Naive thymus-derived CD4-positive, alpha-beta T cell (primary cell): ENCODE measurements around the gene GLIS1. TPM values are rescaled to one million over a fixed set of nuclear protein-coding genes. Genes with fewer than 3 reads are reported as not detected.

Source experiments
- ATAC-seq: fragments of 150-1000 bp; cut with Tn5 transposase; 2 replicates; pipeline ENCODE4 v1.10.0; 2021; ENCODE audit warnings: mild to moderate bottlenecking, moderate library complexity
- CTCF ChIA-PET: fragments of 350-600 bp; sonication (Branson Sonifier 250); formaldehyde crosslinking; loops from one replicate; lab custom pipeline; 2021; ENCODE audit warnings: antibody characterized with exemption; lab: Charles Lee
- POLR2A ChIA-PET: fragments of 350-600 bp; sonication (Branson Sonifier 250); formaldehyde crosslinking; loops from one replicate; lab custom pipeline; 2021; ENCODE audit warnings: antibody characterized with exemption, inconsistent platforms; lab: Charles Lee
- DNase-seq, 9 donors: peaks; one replicate each; pipeline versions ENCODE4 v3.0.0 to v3.0.0-alpha.2; 2020 to 2022; ENCODE audit warnings: mixed read lengths in 1 of 9
- H3K27ac ChIP-seq: one replicate; pipeline ENCODE4 v1.7.0; 2013; ENCODE audit warnings: mild to moderate bottlenecking, low read depth, low read length, moderate library complexity
- H3K27me3 ChIP-seq, 2 donors: one replicate each; pipeline ENCODE4 v1.7.0; 2013; ENCODE audit warnings: low read length in 2 of 2, mild to moderate bottlenecking in 2 of 2, moderate library complexity in 2 of 2; ENCODE audit not compliant: control insufficient read depth in 2 of 2, insufficient read depth in 2 of 2
- H3K36me3 ChIP-seq, 3 experiments: 1 replicate in 2 of 3; 2 replicates in 1 of 3; pipeline ENCODE4 v1.7.0; 2013; ENCODE audit warnings: low read length in 3 of 3, mild to moderate bottlenecking in 3 of 3, moderate library complexity in 1 of 3; ENCODE audit not compliant: insufficient read depth in 3 of 3, control insufficient read depth in 2 of 3
- H3K4me1 ChIP-seq, 2 donors: one replicate each; pipeline ENCODE4 v1.7.0; 2013; ENCODE audit warnings: low read length in 2 of 2, mild to moderate bottlenecking in 2 of 2, moderate library complexity in 1 of 2; ENCODE audit not compliant: control insufficient read depth in 2 of 2, insufficient read depth in 2 of 2
- H3K4me3 ChIP-seq: 2 replicates; pipeline ENCODE4 v1.7.0; 2013; ENCODE audit warnings: mild to moderate bottlenecking, low read length
- H3K9me3 ChIP-seq, 3 experiments: 1 replicate in 2 of 3; 2 replicates in 1 of 3; pipeline ENCODE4 v1.7.0; 2013; ENCODE audit warnings: low read length in 3 of 3; ENCODE audit not compliant: control insufficient read depth in 2 of 3
- H3K27ac Mint-ChIP-seq, 9 donors: one replicate each; pipeline ENCODE4 v1.8.0; 2020 to 2022; ENCODE audit warnings: mixed read lengths in 9 of 9, mild to moderate bottlenecking in 8 of 9, moderate library complexity in 5 of 9, inconsistent platforms in 2 of 9
- H3K27me3 Mint-ChIP-seq, 5 donors: one replicate each; pipeline ENCODE4 v1.8.0; 2021 to 2022; ENCODE audit warnings: mixed read lengths in 5 of 5, mild to moderate bottlenecking in 1 of 5
- H3K36me3 Mint-ChIP-seq, 5 donors: one replicate each; pipeline ENCODE4 v1.8.0; 2020 to 2022; ENCODE audit warnings: mixed read lengths in 5 of 5, mild to moderate bottlenecking in 3 of 5, inconsistent platforms in 1 of 5
- H3K4me1 Mint-ChIP-seq, 7 donors: one replicate each; pipeline ENCODE4 v1.8.0; 2020 to 2022; ENCODE audit warnings: mixed read lengths in 7 of 7, mild to moderate bottlenecking in 3 of 7, inconsistent platforms in 1 of 7
- H3K4me3 Mint-ChIP-seq, 10 donors: one replicate each; pipeline ENCODE4 v1.8.0; 2020 to 2022; ENCODE audit warnings: mild to moderate bottlenecking in 10 of 10, mixed read lengths in 10 of 10, moderate library complexity in 6 of 10, inconsistent platforms in 2 of 10
- H3K9me3 Mint-ChIP-seq, 11 donors: one replicate each; pipeline ENCODE4 v1.8.0; 2020 to 2022; ENCODE audit warnings: mixed read lengths in 11 of 11, mild to moderate bottlenecking in 4 of 11, inconsistent platforms in 1 of 11, moderate library complexity in 1 of 11
- intact Hi-C, 2 donors: fragments of 100-400 bp; cut with micrococcal nuclease; formaldehyde crosslinking; loops; one replicate each; pipeline ENCODE4 v1.15.1; 2023
- polyA plus RNA-seq, 2 donors: library from polyadenylated mRNA; unstranded; fragments of 300-500 nt; fragmentation: Illumina TruSeq; gene quantifications; one replicate each; pipeline ENCODE4 v1.2.3, GENCODE V29; 2021
- total RNA-seq, 6 experiments: library from RNA in 5 of 6; stranded (reverse) in 5 of 6; gene quantifications; 1 replicate in 5 of 6; 2 replicates in 1 of 6; pipeline ENCODE4 v1.2.3 and lab custom pipeline; 2021 to 2026

GLIS1 gene
- total and polyA plus RNA-seq, 7 experiments from 2014 or later, result not detected

GRCh38 chr1:53696990-53697389 lies 42.0 kb downstream of the GLIS1 start:
- no peak overlapping the region for H3K27ac Mint-ChIP-seq
- CTCF ChIA-PET, result no interaction called here

GRCh38 chr1:53696571-53696970 lies 42.4 kb downstream of the GLIS1 start:
- ATAC-seq (no peak), DNase-seq (no peak)
- H3K27ac ChIP-seq, result no peak overlapping the region
- no peaks in the 10 kb centered on the region for H3K36me3 ChIP-seq
- no peaks in the 10 kb centered on the region for H3K36me3 Mint-ChIP-seq
- H3K4me3 ChIP-seq, result no peak overlapping the region
- H3K27ac Mint-ChIP-seq, result no peak overlapping the region
- no peaks in the 10 kb centered on the region for H3K4me1 Mint-ChIP-seq
- CTCF ChIA-PET, result no interaction called here
- no peaks in the 10 kb centered on the region for H3K27me3 ChIP-seq
- intact Hi-C loops, result no loop called here
- peaks cover 0 to 8% (median 4%) of the 10 kb centered on the region in 5 donors for H3K27me3 Mint-ChIP-seq
- no peaks in the 10 kb centered on the region for H3K9me3 Mint-ChIP-seq
- no peak overlapping the region for H3K4me3 Mint-ChIP-seq
- POLR2A ChIA-PET, result no interaction called here
- H3K9me3 ChIP-seq, result no peaks in the 10 kb centered on the region
- H3K4me1 ChIP-seq, result no peaks in the 10 kb centered on the region

More at GRCh38 chr1:53696990-53697389, 42.0 kb downstream of the GLIS1 start:
- Histone ChIP-seq H3K9me3 (no peaks in the 10 kb centered on the region), H3K4me1 (no peaks in the 10 kb centered on the region), H3K27ac (no peak overlapping the region), H3K27me3 (no peaks in the 10 kb centered on the region), H3K4me3 (no peak overlapping the region), H3K36me3 (no peaks in the 10 kb centered on the region)
- H3K4me1 Mint-ChIP-seq, result no peaks in the 10 kb centered on the region
- ATAC-seq (no peak), DNase-seq (no peak)
- H3K9me3 Mint-ChIP-seq, result no peaks in the 10 kb centered on the region
- POLR2A ChIA-PET, result no interaction called here
- intact Hi-C loops, result no loop called here
- H3K27me3 Mint-ChIP-seq, result peaks cover 0 to 8% (median 4%) of the 10 kb centered on the region in 5 donors
- H3K36me3 Mint-ChIP-seq, result no peaks in the 10 kb centered on the region
- no peak overlapping the region for H3K4me3 Mint-ChIP-seq

DNA sequence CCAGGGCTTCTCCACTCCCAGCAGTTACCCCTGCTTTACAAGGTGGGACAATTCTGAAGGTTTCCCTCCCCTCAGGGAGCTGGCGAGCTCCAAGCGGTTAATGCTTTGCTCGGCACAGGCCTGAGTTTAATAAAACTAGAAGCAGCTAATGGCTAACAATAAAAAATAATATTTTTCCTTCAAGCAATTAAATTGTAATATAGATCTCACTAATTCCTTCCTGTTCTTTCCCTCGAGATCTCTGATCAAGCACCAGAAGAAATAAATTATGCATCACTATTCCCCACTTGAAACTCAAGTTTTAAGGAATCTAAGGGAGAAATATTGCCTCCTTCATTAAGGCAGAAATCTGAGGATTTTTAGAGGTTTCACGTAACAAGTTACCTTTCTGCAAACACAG lies 42.9 kb downstream of the GLIS1 start:
- POLR2A ChIA-PET, result no interaction called here

GRCh38 chr1:53695116-53695515 lies 43.8 kb downstream of the GLIS1 start:
- no peaks in the 10 kb centered on the region for H3K9me3 Mint-ChIP-seq
- no peak overlapping the region for H3K27ac Mint-ChIP-seq
- H3K36me3 Mint-ChIP-seq, result no peaks in the 10 kb centered on the region
- Histone ChIP-seq H3K36me3 (no peaks in the 10 kb centered on the region), H3K27me3 (no peaks in the 10 kb centered on the region), H3K4me3 (no peak overlapping the region), H3K4me1 (no peaks in the 10 kb centered on the region), H3K9me3 (no peaks in the 10 kb centered on the region), H3K27ac (no peak overlapping the region)
- ATAC-seq, result no peak
- CTCF ChIA-PET, result no interaction called here
- no peaks in the 10 kb centered on the region for H3K4me1 Mint-ChIP-seq
- no peak overlapping the region for H3K4me3 Mint-ChIP-seq
- H3K27me3 Mint-ChIP-seq, result peaks cover 0 to 5% (median 0%) of the 10 kb centered on the region in 5 donors
- intact Hi-C loops, result no loop called here
- no peak for DNase-seq
- POLR2A ChIA-PET, result no interaction called here

More for the DNA sequence above, 42.9 kb downstream of the GLIS1 start:
- H3K4me3 Mint-ChIP-seq, result no peak overlapping the region
- Histone ChIP-seq H3K4me1 (no peaks in the 10 kb centered on the region), H3K27ac (no peak overlapping the region), H3K27me3 (no peaks in the 10 kb centered on the region), H3K36me3 (no peaks in the 10 kb centered on the region), H3K9me3 (no peaks in the 10 kb centered on the region), H3K4me3 (no peak overlapping the region)
- H3K27ac Mint-ChIP-seq, result no peak overlapping the region
- CTCF ChIA-PET, result interaction anchor here (0.5 kb wide), 1 partner anchor 61 kb away, joined by 3 read pairs; no protein-coding TSS in a partner anchor
- H3K4me1 Mint-ChIP-seq, result no peaks in the 10 kb centered on the region
- intact Hi-C loops, result no loop called here
- DNase-seq (no peak), ATAC-seq (no peak)
- H3K27me3 Mint-ChIP-seq, result peaks cover 0 to 11% (median 4%) of the 10 kb centered on the region in 5 donors
- H3K9me3 Mint-ChIP-seq, result no peaks in the 10 kb centered on the region
- no peaks in the 10 kb centered on the region for H3K36me3 Mint-ChIP-seq

DNA sequence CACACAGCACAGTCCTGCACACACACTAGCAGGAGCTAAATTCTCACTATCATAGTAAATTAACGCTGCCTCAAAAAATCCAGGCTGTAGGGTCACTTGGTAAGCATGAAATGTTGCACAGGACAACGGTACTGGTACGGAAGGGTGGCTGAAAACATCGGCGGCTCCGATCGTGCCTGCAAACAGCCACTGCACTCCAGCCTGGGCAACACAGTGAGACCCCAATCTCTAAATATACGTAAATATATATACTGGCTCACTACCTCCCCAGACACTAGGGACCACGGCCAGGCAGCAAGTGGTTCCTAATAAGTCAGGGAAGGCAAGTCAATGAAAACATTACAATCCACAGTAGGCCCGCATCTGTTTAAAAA lies 44.3 kb downstream of the GLIS1 start:
- Mint-ChIP-seq H3K9me3 (no peaks in the 10 kb centered on the region), H3K4me3 (no peak overlapping the region), H3K27ac (no peak overlapping the region), H3K36me3 (no peaks in the 10 kb centered on the region), H3K27me3 (peaks cover 0 to 8% (median 4%) of the 10 kb centered on the region in 5 donors), H3K4me1 (no peaks in the 10 kb centered on the region)
- intact Hi-C loops, result no loop called here
- ATAC-seq (no peak), DNase-seq (no peak)
- no peaks in the 10 kb centered on the region for H3K9me3 ChIP-seq
- ChIA-PET POLR2A (no interaction called here), CTCF (no interaction called here)
- H3K4me1 ChIP-seq, result no peaks in the 10 kb centered on the region
- no peaks in the 10 kb centered on the region for H3K36me3 ChIP-seq
- no peak overlapping the region for H3K27ac ChIP-seq
- H3K27me3 ChIP-seq, result no peaks in the 10 kb centered on the region
- H3K4me3 ChIP-seq, result no peak overlapping the region

DNA sequence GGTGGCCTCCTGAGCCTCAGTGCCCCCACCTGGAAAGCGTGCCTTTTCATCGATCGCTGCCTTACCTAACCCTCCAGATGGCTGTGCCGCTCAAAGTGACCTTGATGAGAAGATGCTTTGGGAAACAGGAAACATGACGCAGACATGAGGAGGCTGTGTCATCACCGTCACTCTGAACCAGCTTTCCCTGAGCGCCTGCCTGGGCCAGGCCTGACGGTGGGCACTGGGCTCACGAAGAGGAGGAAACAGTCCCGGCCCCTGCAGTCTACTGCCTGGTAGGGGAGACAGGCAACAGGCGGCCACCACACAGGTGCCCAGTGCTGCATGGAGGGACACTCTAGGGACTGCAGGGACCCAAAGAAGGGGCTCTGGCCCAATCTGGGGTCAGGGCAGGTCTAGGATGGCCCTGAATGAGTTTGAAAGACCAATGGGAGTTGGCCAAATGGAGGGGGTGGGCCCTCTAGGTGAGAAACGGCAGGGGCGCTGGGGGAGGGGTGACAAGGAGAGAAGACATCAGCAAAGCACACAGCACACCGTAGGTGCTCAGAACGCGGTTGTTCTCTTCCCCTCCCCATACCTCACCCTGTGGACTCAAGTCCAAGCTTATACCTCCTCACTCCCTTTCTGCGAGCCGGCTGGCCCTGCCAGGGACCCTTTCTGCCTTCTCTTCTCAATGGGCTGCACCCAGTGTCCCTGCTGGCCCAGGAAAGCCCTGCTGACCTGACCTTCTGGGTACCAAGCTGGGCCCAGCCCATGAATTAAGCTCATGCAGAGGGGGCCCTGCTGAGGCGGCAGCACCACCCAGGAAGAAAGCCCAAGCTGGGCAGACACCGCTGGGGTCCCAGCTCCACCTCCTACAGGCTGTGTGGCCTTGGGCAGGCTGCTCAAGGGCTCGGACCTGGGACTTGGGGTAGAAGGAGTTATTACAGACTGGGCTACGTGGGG lies 44.9 kb downstream of the GLIS1 start:
- no peak overlapping the region for H3K4me3 ChIP-seq
- Mint-ChIP-seq H3K27me3 (peaks cover 0 to 9% (median 4%) of the 10 kb centered on the region in 5 donors), H3K4me1 (no peaks in the 10 kb centered on the region), H3K27ac (no peak overlapping the region), H3K4me3 (no peak overlapping the region), H3K9me3 (no peaks in the 10 kb centered on the region), H3K36me3 (no peaks in the 10 kb centered on the region)
- H3K9me3 ChIP-seq, result no peaks in the 10 kb centered on the region
- no peak overlapping the region for H3K27ac ChIP-seq
- H3K36me3 ChIP-seq, result no peaks in the 10 kb centered on the region
- intact Hi-C loops, result no loop called here
- DNase-seq (no peak), ATAC-seq (no peak)
- no peaks in the 10 kb centered on the region for H3K27me3 ChIP-seq
- CTCF ChIA-PET, result no interaction called here
- H3K4me1 ChIP-seq, result no peaks in the 10 kb centered on the region
- POLR2A ChIA-PET, result no interaction called here

DNA sequence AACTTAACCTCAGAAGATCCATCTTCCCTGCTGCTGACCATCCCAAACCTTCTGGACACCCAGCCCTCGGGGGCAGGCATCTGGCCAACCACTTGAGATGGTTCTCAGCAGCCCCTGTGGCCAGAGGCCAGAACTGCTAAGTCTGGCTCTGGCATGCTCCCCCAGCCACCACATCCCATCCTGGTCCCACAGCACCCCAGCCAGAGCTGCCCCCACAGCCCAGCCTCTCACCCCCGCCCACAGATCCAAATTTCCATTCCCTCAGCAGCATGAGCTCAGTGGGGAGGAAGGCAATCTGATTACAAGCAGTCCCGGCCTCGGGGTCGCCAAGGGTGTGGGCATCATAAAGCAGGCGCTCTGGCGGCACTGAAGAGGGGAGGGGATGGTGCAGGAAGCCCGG lies 45.6 kb downstream of the GLIS1 start:
- DNase-seq, result no peak
- ATAC-seq, result no peak
- no peak overlapping the region for H3K4me3 Mint-ChIP-seq
- H3K9me3 ChIP-seq, result no peaks in the 10 kb centered on the region
- POLR2A ChIA-PET, result no interaction called here
- no peaks in the 10 kb centered on the region for H3K27me3 ChIP-seq
- peaks cover 0 to 9% (median 4%) of the 10 kb centered on the region in 5 donors for H3K27me3 Mint-ChIP-seq
- H3K27ac Mint-ChIP-seq, result no peak overlapping the region
- H3K9me3 Mint-ChIP-seq, result no peaks in the 10 kb centered on the region
- H3K36me3 ChIP-seq, result no peaks in the 10 kb centered on the region
- CTCF ChIA-PET, result no interaction called here
- H3K4me1 Mint-ChIP-seq, result no peaks in the 10 kb centered on the region
- H3K4me3 ChIP-seq, result no peak overlapping the region
- H3K36me3 Mint-ChIP-seq, result no peaks in the 10 kb centered on the region
- H3K27ac ChIP-seq, result no peak overlapping the region
- H3K4me1 ChIP-seq, result no peaks in the 10 kb centered on the region
- intact Hi-C loops, result no loop called here
